Natural killer cell treated with Interleukin-12 subunit alpha and Interleukin-12 subunit beta and Interleukin-15 and Interleukin-18, amount 100 ng/mL, for 72 hours (primary cell): ENCODE data around the gene RENBP. TPM values are rescaled to one million over a fixed set of nuclear protein-coding genes. Genes with fewer than 3 reads are reported as not detected.

Experiments used
- ATAC-seq, 2 donors: fragments of 150-1000 bp; cut with Tn5 transposase in 1 of 2; sonication (Bioruptor Pico), chemical (Tn5 transposase) in 1 of 2; 2 replicates each; pipeline ENCODE4 v1.10.0; 2021
- DNase-seq: peaks from one replicate; pipeline ENCODE4 v3.0.0; 2022; ENCODE audit warnings: low spot score
- H3K27ac Mint-ChIP-seq, 2 donors: 1 replicate in 1 of 2; 2 replicates in 1 of 2; pipeline ENCODE4 v1.8.0; 2022; ENCODE audit warnings: mixed read lengths in 2 of 2, mild to moderate bottlenecking in 1 of 2, moderate library complexity in 1 of 2
- H3K27me3 Mint-ChIP-seq, 2 donors: 1 replicate in 1 of 2; 2 replicates in 1 of 2; pipeline ENCODE4 v1.8.0; 2022; ENCODE audit warnings: mixed read lengths in 2 of 2
- H3K36me3 Mint-ChIP-seq: one replicate; pipeline ENCODE4 v1.8.0; 2022; ENCODE audit warnings: mixed read lengths
- H3K4me1 Mint-ChIP-seq, 2 donors: 1 replicate in 1 of 2; 2 replicates in 1 of 2; pipeline ENCODE4 v1.8.0; 2022; ENCODE audit warnings: low read depth in 2 of 2, mixed read lengths in 2 of 2, mild to moderate bottlenecking in 1 of 2
- H3K4me3 Mint-ChIP-seq: one replicate; pipeline ENCODE4 v1.8.0; 2022; ENCODE audit warnings: mixed read lengths
- H3K9me3 Mint-ChIP-seq: 2 replicates; pipeline ENCODE4 v1.8.0; 2022; ENCODE audit warnings: mixed read lengths
- total RNA-seq, 2 donors: library from RNA; stranded (reverse); gene quantifications; one replicate each; pipeline ENCODE4 v1.2.3, GENCODE V29; 2022

RENBP gene
- total RNA-seq, 2 donors from 2014 or later: 4.8 to 5.4 TPM

- Mint-ChIP-seq H3K4me3 (no peak overlapping the region), H3K4me1 (peaks cover 0 to 3% of the 10 kb centered on the region in 2 donors), H3K9me3 (no peaks in the 10 kb centered on the region), H3K27ac (no peak overlapping the region), H3K27me3 (no peaks in the 10 kb centered on the region), H3K36me3 (no peaks in the 10 kb centered on the region)
- ATAC-seq: no peak
- no peak for DNase-seq
These were observed 10.8 kb upstream of the RENBP start for GRCh38 chrX:153955228-153955732.

- DNase-seq (no peak), ATAC-seq (no peak)
- Mint-ChIP-seq H3K27me3 (no peaks in the 10 kb centered on the region), H3K4me1 (peaks cover 0 to 3% of the 10 kb centered on the region in 2 donors), H3K27ac (no peak overlapping the region), H3K36me3 (no peaks in the 10 kb centered on the region), H3K4me3 (no peak overlapping the region), H3K9me3 (no peaks in the 10 kb centered on the region)
These were observed 10.2 kb upstream of the RENBP start for GRCh38 chrX:153954558-153955227.

GRCh38 chrX:153953892-153954557 is 9.6 kb upstream of the RENBP start:
- H3K27me3 Mint-ChIP-seq: no peaks in the 10 kb centered on the region
- no peak for DNase-seq
- peaks cover 0 to 3% of the 10 kb centered on the region in 2 donors for H3K4me1 Mint-ChIP-seq
- no peaks in the 10 kb centered on the region for H3K36me3 Mint-ChIP-seq
- H3K4me3 Mint-ChIP-seq: no peak overlapping the region
- ATAC-seq: no peak
- H3K9me3 Mint-ChIP-seq: no peaks in the 10 kb centered on the region
- no peak overlapping the region for H3K27ac Mint-ChIP-seq

- H3K4me3 Mint-ChIP-seq: no peak overlapping the region
- no peaks in the 10 kb centered on the region for H3K36me3 Mint-ChIP-seq
- ATAC-seq (peak; percentile 75 to 76), DNase-seq (peak; percentile 73)
- H3K27me3 Mint-ChIP-seq: no peaks in the 10 kb centered on the region
- H3K27ac Mint-ChIP-seq: peak overlapping the region in 1 of 2 donors; percentile 61
- peaks cover 4 to 6% of the 10 kb centered on the region in 2 donors for H3K4me1 Mint-ChIP-seq
- no peaks in the 10 kb centered on the region for H3K9me3 Mint-ChIP-seq
These were observed 8.9 kb upstream of the RENBP start for GRCh38 chrX:153953342-153953830.

- H3K27ac Mint-ChIP-seq: no peak overlapping the region
- no peaks in the 10 kb centered on the region for H3K27me3 Mint-ChIP-seq
- peaks cover 10 to 11% of the 10 kb centered on the region in 2 donors for H3K4me1 Mint-ChIP-seq
- ATAC-seq: no peak
- no peaks in the 10 kb centered on the region for H3K9me3 Mint-ChIP-seq
- no peak for DNase-seq
- no peak overlapping the region for H3K4me3 Mint-ChIP-seq
- peaks cover 2% of the 10 kb centered on the region for H3K36me3 Mint-ChIP-seq
These were observed 8.1 kb upstream of the RENBP start for GRCh38 chrX:153952373-153953026.

GRCh38 chrX:153951683-153952372 is 7.4 kb upstream of the RENBP start:
- no peak for DNase-seq
- no peak for ATAC-seq
- Mint-ChIP-seq H3K9me3 (no peaks in the 10 kb centered on the region), H3K4me3 (no peak overlapping the region), H3K4me1 (peaks cover 14% of the 10 kb centered on the region in 2 donors), H3K27me3 (no peaks in the 10 kb centered on the region), H3K27ac (no peak overlapping the region), H3K36me3 (peaks cover 6% of the 10 kb centered on the region)

- no peaks in the 10 kb centered on the region for H3K9me3 Mint-ChIP-seq
These were observed 5.7 kb upstream of the RENBP start for GRCh38 chrX:153950127-153950526.

GRCh38 chrX:153948847-153949805 is 4.7 kb upstream of the RENBP start:
- Mint-ChIP-seq H3K4me1 (peaks cover 14 to 16% of the 10 kb centered on the region in 2 donors), H3K4me3 (peak overlapping the region; percentile 64), H3K36me3 (peaks cover 6% of the 10 kb centered on the region), H3K9me3 (no peaks in the 10 kb centered on the region), H3K27me3 (no peaks in the 10 kb centered on the region), H3K27ac (peak overlapping the region; percentile 64 to 79)
- no peak for ATAC-seq
- DNase-seq: no peak

More at GRCh38 chrX:153950127-153950526, 5.7 kb upstream of the RENBP start:
- ATAC-seq (no peak), DNase-seq (no peak)
- Mint-ChIP-seq H3K36me3 (peaks cover 6% of the 10 kb centered on the region), H3K4me3 (no peak overlapping the region), H3K27me3 (no peaks in the 10 kb centered on the region), H3K4me1 (peaks cover 14% of the 10 kb centered on the region in 2 donors), H3K27ac (no peak overlapping the region)

- Mint-ChIP-seq H3K27ac (peak overlapping the region; percentile 64 to 79), H3K4me3 (peak overlapping the region; percentile 64)
These were observed 3.6 kb upstream of the RENBP start for GRCh38 chrX:153948002-153948466.

GRCh38 chrX:153947009-153947769 is 2.7 kb upstream of the RENBP start:
- Mint-ChIP-seq H3K27me3 (no peaks in the 10 kb centered on the region), H3K9me3 (no peaks in the 10 kb centered on the region), H3K4me3 (peak overlapping the region; percentile 45), H3K4me1 (peaks cover 13 to 14% of the 10 kb centered on the region in 2 donors), H3K36me3 (peaks cover 6% of the 10 kb centered on the region), H3K27ac (peak overlapping the region; percentile 60 to 64)
- peak; percentile 82 to 85 for ATAC-seq
- DNase-seq: peak; percentile 82

More at GRCh38 chrX:153948002-153948466, 3.6 kb upstream of the RENBP start:
- no peak for DNase-seq
- H3K36me3 Mint-ChIP-seq: peaks cover 6% of the 10 kb centered on the region
- no peaks in the 10 kb centered on the region for H3K9me3 Mint-ChIP-seq
- ATAC-seq: no peak
- peaks cover 13 to 14% of the 10 kb centered on the region in 2 donors for H3K4me1 Mint-ChIP-seq
- H3K27me3 Mint-ChIP-seq: no peaks in the 10 kb centered on the region

GRCh38 chrX:153945956-153946943 is 1.8 kb upstream of the RENBP start:
- ATAC-seq (no peak), DNase-seq (no peak)
- H3K4me1 Mint-ChIP-seq: peaks cover 14 to 15% of the 10 kb centered on the region in 2 donors
- peaks cover 0 to 1% of the 10 kb centered on the region in 2 donors for H3K27me3 Mint-ChIP-seq
- peaks cover 6% of the 10 kb centered on the region for H3K36me3 Mint-ChIP-seq
- H3K4me3 Mint-ChIP-seq: no peak overlapping the region
- no peak overlapping the region for H3K27ac Mint-ChIP-seq
- no peaks in the 10 kb centered on the region for H3K9me3 Mint-ChIP-seq
